HL-60 (cell line): ENCODE measurements around the gene HCN2.
A peak's percentile ranks its signal among the peaks of the same experiment; 100 is the strongest.

Source experiments
- DNase-seq, 2 experiments: peaks; one replicate each; pipeline ENCODE4 v3.0.0-alpha.2; 2010 to 2020; ENCODE audit warnings: low read depth in 1 of 2, low spot score in 1 of 2
- H3K27ac ChIP-seq: fragments of 250-450 bp; sonication (Bioruptor Pico); replicated peaks from 2 replicates; pipeline ENCODE4 v1.5.1; 2020; ENCODE audit warnings: mild to moderate bottlenecking, moderate library complexity
- H3K27me3 ChIP-seq: fragments of 250-450 bp; sonication (Bioruptor Pico); 2 replicates; pipeline ENCODE4 v1.5.1; 2021; ENCODE audit warnings: mild to moderate bottlenecking, moderate library complexity; ENCODE audit not compliant: insufficient read depth, poor library complexity, severe bottlenecking
- H3K4me3 ChIP-seq: replicated peaks from 2 replicates; pipeline ENCODE4 v1.5.1; 2011; ENCODE audit warnings: mild to moderate bottlenecking, control low read depth, low read length; ENCODE audit not compliant: insufficient read depth
- CTCF ChIP-seq: IDR thresholded peaks from one replicate; pipeline ENCODE4 v1.5.1; 2011; ENCODE audit warnings: low read length, control low read depth, inconsistent platforms; ENCODE audit not compliant: insufficient read depth
- GABPA ChIP-seq: IDR thresholded peaks from 2 replicates; pipeline ENCODE4 v1.6.1; 2012; ENCODE audit warnings: low read depth
- POLR2AphosphoS5 ChIP-seq: IDR thresholded peaks from 2 replicates; pipeline ENCODE4 v1.6.1; 2012; ENCODE audit warnings: low read depth
- REST ChIP-seq: IDR thresholded peaks from 2 replicates; pipeline ENCODE4 v1.6.1; 2012; ENCODE audit warnings: low read depth; ENCODE audit not compliant: insufficient replicate concordance
- SPI1 ChIP-seq: IDR thresholded peaks from 2 replicates; pipeline ENCODE4 v1.6.1; 2012; ENCODE audit warnings: low read depth, mild to moderate bottlenecking, borderline replicate concordance

Gene HCN2

DNA sequence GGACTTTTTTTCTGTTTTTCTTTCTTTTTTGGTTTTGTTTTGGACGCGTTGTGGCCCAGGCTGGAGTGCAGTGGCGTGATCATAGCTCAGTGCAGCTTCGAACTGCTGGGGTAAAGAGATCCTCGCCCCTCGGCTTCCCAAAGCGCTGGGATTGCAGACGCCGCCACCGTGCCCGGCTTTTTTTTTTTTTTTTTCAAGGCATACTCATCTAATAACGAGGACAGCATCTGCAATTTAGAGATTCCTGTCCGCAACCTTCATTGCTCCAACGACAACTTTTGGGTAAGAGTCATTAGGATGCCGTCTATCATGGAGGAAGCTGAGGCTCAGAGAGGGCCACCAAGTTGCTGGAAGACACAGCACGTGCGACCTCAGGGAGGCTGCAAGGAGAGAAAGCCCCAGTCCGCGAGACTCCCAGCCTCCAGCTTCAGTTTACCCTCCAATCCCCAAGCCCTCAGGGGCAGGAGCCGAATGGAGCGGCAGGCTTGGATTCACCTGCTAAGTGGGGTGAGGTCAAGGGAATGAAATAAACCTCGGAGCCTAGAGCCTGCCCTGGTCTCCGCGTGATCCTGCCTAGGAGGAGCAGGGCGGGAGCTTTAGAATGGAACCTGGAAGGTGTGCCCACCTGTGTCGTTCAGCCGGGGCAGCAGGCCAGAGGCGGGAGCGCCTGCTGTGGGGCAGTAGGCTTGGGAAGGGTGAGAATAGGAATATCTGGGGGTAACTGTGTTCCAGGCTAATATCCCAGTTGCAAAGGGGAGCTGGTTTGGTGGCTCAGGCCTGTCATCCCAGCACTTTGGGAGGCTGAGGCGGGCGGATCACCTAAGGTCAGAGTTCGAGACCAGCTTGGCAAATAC lies 44.3 kb downstream of the HCN2 start:
- Histone ChIP-seq H3K27ac (peak overlapping the region; percentile 66), H3K27me3 (peaks cover 3% of the 10 kb centered on the region), H3K4me3 (peak overlapping the region; percentile 47)
- DNase-seq: no peak
- TF ChIP-seq POLR2AphosphoS5: no peak
- TF ChIP-seq GABPA: no peak
- no peak for TF ChIP-seq CTCF
- no peak for TF ChIP-seq SPI1
- TF ChIP-seq REST: no peak

GRCh38 chr19:634975-635652 lies 45.4 kb downstream of the HCN2 start:
- TF ChIP-seq SPI1 (no peak), REST (no peak), POLR2AphosphoS5 (no peak), CTCF (no peak), GABPA (no peak)
- H3K4me3 ChIP-seq: no peak overlapping the region
- no peak for DNase-seq
- H3K27ac ChIP-seq: no peak overlapping the region
- peaks cover 4% of the 10 kb centered on the region for H3K27me3 ChIP-seq

DNA sequence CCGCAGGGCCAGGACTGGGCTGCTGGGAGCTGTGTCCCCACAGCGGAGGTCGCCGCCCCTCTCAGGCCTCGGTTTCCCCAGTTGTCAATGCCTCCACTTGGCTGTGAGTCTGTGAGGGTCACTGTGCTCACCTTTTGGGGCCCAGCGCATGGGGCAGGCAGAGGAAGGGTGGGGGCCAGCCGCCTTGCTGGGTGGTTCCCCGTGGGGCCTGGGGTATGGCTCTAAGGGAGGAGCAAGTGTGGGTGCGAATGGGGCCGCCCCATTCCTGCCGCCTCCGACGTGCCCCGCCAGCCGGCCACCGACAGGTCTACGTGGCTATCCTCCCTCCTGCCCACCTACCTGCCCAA lies 49.2 kb downstream of the HCN2 start:
- Histone ChIP-seq H3K27ac (no peak overlapping the region), H3K4me3 (no peak overlapping the region), H3K27me3 (peaks cover 4% of the 10 kb centered on the region)
- no peak for DNase-seq
- TF ChIP-seq REST (no peak), POLR2AphosphoS5 (no peak), CTCF (no peak), GABPA (no peak), SPI1 (no peak)
